A549 (cell line): ENCODE measurements around the gene ABCA2. TPM values are rescaled to one million over a fixed set of nuclear protein-coding genes. Genes with fewer than 3 reads are reported as not detected.

Experiments used
- ATAC-seq, 2 experiments: fragments of 200-7000 bp in 1 of 2; fragments of >200 bp in 1 of 2; cut with Nextera tagmentation in 1 of 2; cut with Tn5 transposase in 1 of 2; 3 replicates each; pipeline versions ENCODE4 v1.8.0 to v1.9.1; 2018 to 2020; ENCODE audit warnings: mild to moderate bottlenecking in 1 of 2, moderate library complexity in 1 of 2
- CTCF ChIA-PET: fragments of 300-600 bp; sonication (Branson Sonifier 250); formaldehyde crosslinking; extraction: SDS; loops from one replicate; lab custom pipeline; 2021; ENCODE audit warnings: antibody characterized with exemption, inconsistent platforms; lab: Yijun Ruan, JAX
- POLR2A ChIA-PET: fragments of 350-600 bp; formaldehyde crosslinking; extraction: SDS; loops from one replicate; lab custom pipeline; 2021; ENCODE audit warnings: antibody characterized with exemption, inconsistent platforms; lab: Yijun Ruan, JAX
- DNase-seq, 2 experiments: peaks; one replicate each; pipeline versions ENCODE4 v3.0.0 to v3.0.0-alpha.2; 2011 to 2016; ENCODE audit warnings: low read depth in 1 of 2, low spot score in 1 of 2
- FAIRE-seq: peaks from 2 replicates; lab custom pipeline; 2011; peaks lifted over from hg19 to GRCh38; lab: Jason Lieb, UNC
- H3K27ac ChIP-seq, 2 experiments: fragments of >200 bp; sonication (Bioruptor Twin); formaldehyde crosslinking; 3 replicates each; pipeline ENCODE4 v1.5.1; 2016 to 2017
- H3K4me1 ChIP-seq: fragments of >200 bp; sonication (Bioruptor Twin); formaldehyde crosslinking; 3 replicates; pipeline ENCODE4 v1.6.1; 2016
- H3K4me2 ChIP-seq: fragments of >200 bp; sonication (Bioruptor Twin); formaldehyde crosslinking; 3 replicates; pipeline ENCODE4 v1.6.1; 2016
- H3K4me3 ChIP-seq: fragments of >200 bp; sonication (Bioruptor Twin); formaldehyde crosslinking; 3 replicates; pipeline ENCODE4 v1.5.1; 2016
- H3K9me3 ChIP-seq: fragments of >200 bp; sonication (Bioruptor Twin); formaldehyde crosslinking; 3 replicates; pipeline ENCODE4 v1.6.1; 2016
- ATOH8 ChIP-seq: fragments of 250-450 bp; sonication (Bioruptor Pico); IDR thresholded peaks from 2 replicates; pipeline ENCODE4 v1.5.0; 2020; ENCODE audit warnings: low read depth, mild to moderate bottlenecking, moderate library complexity
- CBX2 ChIP-seq: fragments of 200-600 bp; sonication (generic); IDR thresholded peaks from 2 replicates; pipeline ENCODE4 v1.6.1; 2016; ENCODE audit warnings: low read depth, mild to moderate bottlenecking, borderline replicate concordance
- CHD2 ChIP-seq: fragments of 150-350 bp; IDR thresholded peaks from 2 replicates; pipeline ENCODE4 v1.6.1; 2014; ENCODE audit warnings: low read length; ENCODE audit not compliant: partially characterized antibody
- EHMT2 ChIP-seq: fragments of 200-600 bp; sonication (generic); IDR thresholded peaks from 2 replicates; pipeline ENCODE4 v1.6.1; 2016; ENCODE audit warnings: antibody characterized with exemption, low read depth, mild to moderate bottlenecking, moderate library complexity
- ELK1 ChIP-seq: fragments of 150-350 bp; IDR thresholded peaks from 2 replicates; pipeline ENCODE4 v1.6.1; 2014; ENCODE audit warnings: low read depth, mild to moderate bottlenecking, low read length
- ESRRA ChIP-seq: fragments of 150-350 bp; IDR thresholded peaks from 2 replicates; pipeline ENCODE4 v1.6.1; 2014; ENCODE audit warnings: mild to moderate bottlenecking, low read length, borderline replicate concordance
- HDAC2 ChIP-seq: fragments of 200-600 bp; sonication (generic); IDR thresholded peaks from 2 replicates; pipeline ENCODE4 v1.6.1; 2016
- KDM5A ChIP-seq: fragments of 200-600 bp; sonication (generic); IDR thresholded peaks from 2 replicates; pipeline ENCODE4 v1.6.1; 2016; ENCODE audit warnings: antibody characterized with exemption, mild to moderate bottlenecking
- MAFK ChIP-seq: fragments of 450-650 bp; IDR thresholded peaks from 2 replicates; pipeline ENCODE4 v1.6.1; 2014; ENCODE audit not compliant: partially characterized antibody
- NFE2L2 ChIP-seq: fragments of 150-350 bp; conservative IDR thresholded peaks from 2 replicates; pipeline ENCODE4 v1.6.1; 2014; ENCODE audit warnings: low read length
- PBX3 ChIP-seq: IDR thresholded peaks from 2 replicates; pipeline ENCODE4 v1.6.1; 2012
- PHF8 ChIP-seq: fragments of 200-600 bp; sonication (generic); IDR thresholded peaks from 2 replicates; pipeline ENCODE4 v1.6.1; 2016; ENCODE audit warnings: low read depth, mild to moderate bottlenecking, antibody characterized with exemption, moderate library complexity, borderline replicate concordance
- RCOR1 ChIP-seq: fragments of 150-350 bp; IDR thresholded peaks from 2 replicates; pipeline ENCODE4 v1.6.1; 2014; ENCODE audit warnings: antibody characterized with exemption, low read length, low read depth
- TP53 ChIP-seq: fragments of 250-450 bp; sonication (Bioruptor Pico); IDR thresholded peaks from 2 replicates; pipeline ENCODE4 v1.5.0; 2021; ENCODE audit warnings: mild to moderate bottlenecking, moderate library complexity
- ZSCAN20 ChIP-seq: fragments of 250-450 bp; sonication (Bioruptor Pico); IDR thresholded peaks from 2 replicates; pipeline ENCODE4 v1.8.0; 2022; ENCODE audit warnings: mild to moderate bottlenecking, moderate library complexity
- WGBS: methylation state at CpG from one replicate; pipeline ENCODE4 v1.1.6; 2017; ENCODE audit errors: missing lambda C conversion rate; 5-methylcytosine and 5-hydroxymethylcytosine counted together
- polyA plus RNA-seq, 4 experiments: library from polyadenylated mRNA; depleted of rRNA in 3 of 4; stranded (reverse); fragments of >200 nt; fragmentation: RNase III in 1 of 4; extraction: RNeasy Plus Mini Kit Qiagen cat#74134 plus additional on column Dnase treatment in 1 of 4; gene quantifications; 2 replicates in 3 of 4; 3 replicates in 1 of 4; pipeline ENCODE4 v1.2.3, GENCODE V29; 2011 to 2017
- TF ChIP-seq, protein P1 (sequence below): IDR thresholded peaks from 2 replicates; pipeline ENCODE4 v1.6.1; 2012

ABCA2 gene
- polyA plus RNA-seq, 2 of the 4 experiments (the other 2 are of a cell fraction) = 8.3 to 24.7 TPM

GRCh38 chr9:137026828-137027227, 1.2 kb downstream of the ABCA2 start:
- POLR2A ChIA-PET = no interaction called here
- no peak for TF ChIP-seq PHF8
- no peak for TF ChIP-seq PBX3
- TF ChIP-seq TP53 (CRISPR knock-in tag) = no peak
- no peak for TF ChIP-seq HDAC2
- TF ChIP-seq, protein P1, sequence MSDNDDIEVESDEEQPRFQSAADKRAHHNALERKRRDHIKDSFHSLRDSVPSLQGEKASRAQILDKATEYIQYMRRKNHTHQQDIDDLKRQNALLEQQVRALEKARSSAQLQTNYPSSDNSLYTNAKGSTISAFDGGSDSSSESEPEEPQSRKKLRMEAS = no peak
- no peak for TF ChIP-seq ESRRA
- no peak for TF ChIP-seq ZSCAN20 (CRISPR knock-in tag)
- TF ChIP-seq NFE2L2 = no peak
- no peak for TF ChIP-seq RCOR1
- H3K9me3 ChIP-seq = no peaks in the 10 kb centered on the region
- peak overlapping the region in 1 of 2 experiments; percentile 92; a peak in 3 of 6 replicates for H3K27ac ChIP-seq
- DNase-seq = no peak
- no peak overlapping the region for H3K4me3 ChIP-seq
- CTCF ChIA-PET = interaction anchor here (0.7 to 20.4 kb wide), 18 partner anchors 10 to 250 kb away, joined by 3 to 282 read pairs (median 4); partner anchors contain the start of genes C8G, ENTPD2, FBXW5 and LCN12
- 88% methylated on average over 3 of the region's 4 CpGs for WGBS
- H3K4me1 ChIP-seq = peaks cover 31% of the 10 kb centered on the region
- peak overlapping the region; percentile 100 for H3K4me2 ChIP-seq
- FAIRE-seq = no peak
- ATAC-seq = no peak

DNA sequence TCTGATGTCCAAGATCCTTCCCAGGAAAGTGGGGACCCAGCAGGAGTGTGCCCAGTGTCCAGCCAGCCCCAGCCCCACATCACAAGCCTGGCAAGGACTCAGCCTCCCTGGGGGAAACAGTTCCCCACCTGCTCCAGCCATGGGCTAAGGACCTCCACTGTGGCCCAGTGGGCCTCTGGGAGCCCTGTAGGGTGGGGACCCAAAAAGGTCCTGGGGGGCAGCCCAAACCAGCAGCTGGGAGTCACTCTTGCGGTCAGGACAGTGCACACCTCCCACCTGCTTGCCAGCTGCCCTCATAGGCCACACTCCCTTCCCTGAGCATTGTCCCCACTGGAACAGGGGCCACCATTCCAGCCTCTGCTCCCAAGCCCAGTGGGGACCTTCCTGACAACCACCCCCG, 1.7 kb downstream of the ABCA2 start:
- Histone ChIP-seq H3K4me2 (peak overlapping the region; percentile 100; the same call in 1 of the 3 replicates), H3K9me3 (no peaks in the 10 kb centered on the region), H3K27ac (peak overlapping the region in 1 of 2 experiments; percentile 92; a peak in 2 of 6 replicates), H3K4me3 (no peak overlapping the region), H3K4me1 (peaks cover 30% of the 10 kb centered on the region)
- no peak for FAIRE-seq
- WGBS = 100% methylated on average over 2 of the region's 2 CpGs
- DNase-seq = no peak
- ChIA-PET POLR2A (no interaction called here), CTCF (interaction anchor here (0.9 to 20.4 kb wide), 16 partner anchors 11 to 260 kb away, joined by 3 to 282 read pairs (median 4); partner anchors contain the start of genes C8G, ENTPD2, FBXW5 and LCN12)
- no peak for TF ChIP-seq ATOH8 (CRISPR knock-in tag)
- no peak for TF ChIP-seq KDM5A
- TF ChIP-seq EHMT2 = no peak
- no peak for TF ChIP-seq ELK1
- no peak for TF ChIP-seq TP53 (CRISPR knock-in tag)
- no peak for TF ChIP-seq MAFK
- TF ChIP-seq CBX2 = no peak
- no peak for TF ChIP-seq CHD2
- ATAC-seq = no peak

- no CpG with 5 or more reads among the region's 21 CpGs for WGBS
- H3K9me3 ChIP-seq = no peaks in the 10 kb centered on the region
- no peak overlapping the region for H3K4me3 ChIP-seq
- peaks cover 30% of the 10 kb centered on the region for H3K4me1 ChIP-seq
- ChIA-PET CTCF (interaction anchor here (0.6 to 20.4 kb wide), 16 partner anchors 12 to 259 kb away, joined by 3 to 282 read pairs (median 4); partner anchors contain the start of genes C8G, CCDC183, FBXW5 and LCN12), POLR2A (no interaction called here)
- no peak for DNase-seq
- no peak for TF ChIP-seq KDM5A
- no peak overlapping the region for H3K4me2 ChIP-seq
- no peak overlapping the region for H3K27ac ChIP-seq
- ATAC-seq = no peak
- no peak for FAIRE-seq
Observed at GRCh38 chr9:137025517-137025966, 2.5 kb downstream of the ABCA2 start.
